Caco-2 (cell line): Measurements from ENCODE around the gene SPIN1. TPM values are rescaled to one million over a fixed set of nuclear protein-coding genes. Genes with fewer than 3 reads are reported as not detected.

Experiments used
- BruUV-seq: library from RNA; stranded (reverse); fragments of 400-500 nt; replicated peaks from 2 replicates; lab custom pipeline; 2021; lab: Mats Ljungman, UMichigan
- CTCF ChIA-PET: fragments of 300-600 bp; sonication (Branson Sonifier 250); formaldehyde crosslinking; loops from one replicate; lab custom pipeline; 2022; ENCODE audit warnings: antibody characterized with exemption; lab: Charles Lee
- POLR2A ChIA-PET: fragments of 300-600 bp; sonication (Branson Sonifier 250); formaldehyde crosslinking; loops from one replicate; lab custom pipeline; 2022; ENCODE audit warnings: antibody characterized with exemption; lab: Charles Lee
- DNase-seq, 2 experiments: peaks; one replicate each; pipeline versions ENCODE4 v3.0.0 to v3.0.0-alpha.2; 2020 to 2022
- H3K27me3 ChIP-seq: replicated peaks from 2 replicates; pipeline ENCODE4 v1.6.0; 2011; ENCODE audit warnings: low read length; ENCODE audit not compliant: control insufficient read depth, insufficient read depth
- H3K36me3 ChIP-seq: 2 replicates; pipeline ENCODE4 v1.5.1; 2011; ENCODE audit warnings: low read length; ENCODE audit not compliant: control insufficient read depth, insufficient read depth
- H3K4me1 ChIP-seq: fragments of 250-450 bp; sonication (Bioruptor Pico); 2 replicates; pipeline ENCODE4 v1.5.1; 2020; ENCODE audit warnings: mild to moderate bottlenecking
- H3K4me3 ChIP-seq: 2 replicates; pipeline ENCODE4 v1.5.1; 2011; ENCODE audit warnings: low read depth, mild to moderate bottlenecking, control low read depth, low read length
- H3K9me3 ChIP-seq: fragments of 250-450 bp; sonication (Bioruptor Pico); 2 replicates; pipeline ENCODE4 v1.5.1; 2020; ENCODE audit warnings: mild to moderate bottlenecking, moderate library complexity
- H3K27ac Mint-ChIP-seq: one replicate; pipeline ENCODE4 v1.8.0; 2022; ENCODE audit warnings: mixed read lengths; ENCODE audit not compliant: unreplicated experiment
- H3K27me3 Mint-ChIP-seq: one replicate; pipeline ENCODE4 v1.8.0; 2022; ENCODE audit warnings: mixed read lengths; ENCODE audit not compliant: insufficient read depth, unreplicated experiment
- H3K36me3 Mint-ChIP-seq: one replicate; pipeline ENCODE4 v1.8.0; 2022; ENCODE audit warnings: mild to moderate bottlenecking, mixed read lengths; ENCODE audit not compliant: insufficient read depth, unreplicated experiment
- H3K4me1 Mint-ChIP-seq: one replicate; pipeline ENCODE4 v1.8.0; 2022; ENCODE audit warnings: low read depth, mixed read lengths; ENCODE audit not compliant: unreplicated experiment
- H3K4me3 Mint-ChIP-seq: one replicate; pipeline ENCODE4 v1.8.0; 2022; ENCODE audit warnings: mild to moderate bottlenecking, moderate library complexity, mixed read lengths; ENCODE audit not compliant: unreplicated experiment
- H3K9me3 Mint-ChIP-seq: one replicate; pipeline ENCODE4 v1.8.0; 2022; ENCODE audit warnings: mixed read lengths; ENCODE audit not compliant: unreplicated experiment
- intact Hi-C: fragments of 100-400 bp; cut with micrococcal nuclease; formaldehyde crosslinking; loops from one replicate; pipeline ENCODE4 v1.10.0; 2022; ENCODE audit not compliant: unreplicated experiment
- total RNA-seq: library from RNA; stranded (reverse); gene quantifications from 2 replicates; pipeline ENCODE4 v1.2.3, GENCODE V29; 2022
- TF ChIP-seq, protein P1 (sequence below), 2 experiments: fragments of 200-600 bp in 1 of 2; IDR thresholded peaks; 1 replicate in 1 of 2; 2 replicates in 1 of 2; pipeline versions ENCODE4 v1.5.1 to v1.8.0; 2011 to 2022; ENCODE audit warnings: antibody characterized with exemption in 1 of 2, control low read depth in 1 of 2, inconsistent platforms in 1 of 2, low read depth in 1 of 2, low read length in 1 of 2, mild to moderate bottlenecking in 1 of 2, moderate library complexity in 1 of 2; ENCODE audit not compliant: insufficient read depth in 1 of 2, severe bottlenecking in 1 of 2, unreplicated experiment in 1 of 2

Gene SPIN1
- total RNA-seq, 1 experiment from 2014 or later, result 51.7 TPM

DNA sequence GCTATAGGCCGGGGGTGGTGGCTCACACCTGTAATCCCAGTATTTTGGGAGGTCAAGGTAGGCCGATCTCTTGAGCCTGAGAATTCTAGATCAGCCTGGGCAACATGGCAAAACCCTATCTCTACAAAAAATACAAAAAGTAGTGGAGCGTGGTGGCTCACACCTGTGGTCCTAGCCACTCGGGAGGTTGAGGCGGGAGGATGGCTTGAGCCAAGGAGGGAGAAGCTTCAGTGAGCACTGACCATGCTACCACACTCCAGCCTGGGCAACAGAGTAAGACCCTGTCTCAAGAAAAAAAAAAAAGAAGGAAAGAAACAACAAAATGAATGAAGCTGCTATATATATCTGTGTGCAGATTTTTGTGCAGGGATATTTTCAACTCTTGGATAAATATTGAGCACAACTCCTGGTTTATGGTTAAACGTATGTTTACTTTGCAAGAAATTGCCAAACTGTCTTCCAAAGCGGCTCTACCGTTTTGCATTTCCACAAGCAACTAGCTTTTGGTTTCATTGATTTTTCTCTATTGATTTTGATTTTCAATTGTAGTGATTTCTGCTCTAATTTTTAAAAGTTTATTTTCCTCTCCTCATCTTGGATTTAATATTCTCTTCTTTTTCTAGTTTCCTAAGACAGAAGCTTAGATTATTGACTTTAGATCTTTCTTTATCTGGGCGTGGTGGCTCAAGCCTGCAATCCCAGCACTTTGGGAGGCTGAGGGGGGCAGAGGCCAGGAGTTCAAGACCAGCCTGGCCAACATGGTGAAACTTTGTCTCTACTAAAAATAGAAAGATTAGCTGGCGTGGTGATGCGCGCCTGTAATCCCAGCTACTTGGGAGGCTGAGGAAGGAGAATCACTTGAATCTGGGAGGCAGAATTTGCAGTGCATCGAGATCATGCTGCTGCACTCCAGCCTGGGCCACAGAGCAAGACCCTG is 49.2 kb downstream of the SPIN1 start:
- peaks cover 12% of the 10 kb centered on the region for H3K4me1 ChIP-seq
- POLR2A ChIA-PET, result no interaction called here
- CTCF ChIA-PET, result no interaction called here
- DNase-seq, result no peak
- no peak overlapping the region for H3K27ac Mint-ChIP-seq
- intact Hi-C loops, result no loop called here
- no peaks in the 10 kb centered on the region for H3K27me3 ChIP-seq
- H3K4me1 Mint-ChIP-seq, result no peaks in the 10 kb centered on the region
- no peak overlapping the region for H3K4me3 Mint-ChIP-seq
- H3K36me3 Mint-ChIP-seq, result peaks cover 64% of the 10 kb centered on the region
- no peaks in the 10 kb centered on the region for H3K9me3 Mint-ChIP-seq
- H3K27me3 Mint-ChIP-seq, result no peaks in the 10 kb centered on the region
- TF ChIP-seq, protein P1, sequence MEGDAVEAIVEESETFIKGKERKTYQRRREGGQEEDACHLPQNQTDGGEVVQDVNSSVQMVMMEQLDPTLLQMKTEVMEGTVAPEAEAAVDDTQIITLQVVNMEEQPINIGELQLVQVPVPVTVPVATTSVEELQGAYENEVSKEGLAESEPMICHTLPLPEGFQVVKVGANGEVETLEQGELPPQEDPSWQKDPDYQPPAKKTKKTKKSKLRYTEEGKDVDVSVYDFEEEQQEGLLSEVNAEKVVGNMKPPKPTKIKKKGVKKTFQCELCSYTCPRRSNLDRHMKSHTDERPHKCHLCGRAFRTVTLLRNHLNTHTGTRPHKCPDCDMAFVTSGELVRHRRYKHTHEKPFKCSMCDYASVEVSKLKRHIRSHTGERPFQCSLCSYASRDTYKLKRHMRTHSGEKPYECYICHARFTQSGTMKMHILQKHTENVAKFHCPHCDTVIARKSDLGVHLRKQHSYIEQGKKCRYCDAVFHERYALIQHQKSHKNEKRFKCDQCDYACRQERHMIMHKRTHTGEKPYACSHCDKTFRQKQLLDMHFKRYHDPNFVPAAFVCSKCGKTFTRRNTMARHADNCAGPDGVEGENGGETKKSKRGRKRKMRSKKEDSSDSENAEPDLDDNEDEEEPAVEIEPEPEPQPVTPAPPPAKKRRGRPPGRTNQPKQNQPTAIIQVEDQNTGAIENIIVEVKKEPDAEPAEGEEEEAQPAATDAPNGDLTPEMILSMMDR (IDR thresholded peaks at IDR 0.05; ENCODE audit: insufficient read depth in 1 of 2, low read depth in 1 of 2, low read length in 1 of 2, severe bottlenecking in 1 of 2, unreplicated experiment in 1 of 2), result no peak
- H3K36me3 ChIP-seq, result no peaks in the 10 kb centered on the region
- no TSS peak for BruUV-seq
- H3K4me3 ChIP-seq, result no peak overlapping the region
- H3K9me3 ChIP-seq, result no peaks in the 10 kb centered on the region

DNA sequence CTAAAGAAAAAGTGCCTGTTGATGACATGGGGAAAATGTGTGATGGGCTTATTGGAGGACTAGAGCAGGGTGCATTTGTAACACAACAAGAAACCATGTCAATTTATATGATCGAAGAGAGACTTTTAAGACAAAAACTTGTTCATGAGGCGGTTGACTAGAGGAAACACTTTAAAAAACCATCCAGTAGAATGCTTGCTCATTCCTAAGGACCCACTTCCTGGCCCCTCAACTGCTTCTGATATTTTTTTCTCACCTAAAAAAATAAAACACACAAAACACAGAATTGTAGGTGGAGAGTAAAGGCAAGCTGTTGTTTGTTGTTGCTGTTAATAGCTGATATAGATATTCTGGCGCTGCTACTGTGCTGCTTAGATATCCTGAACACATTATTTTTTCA is 50.6 kb downstream of the SPIN1 start:
- CTCF ChIA-PET, result no interaction called here

DNA sequence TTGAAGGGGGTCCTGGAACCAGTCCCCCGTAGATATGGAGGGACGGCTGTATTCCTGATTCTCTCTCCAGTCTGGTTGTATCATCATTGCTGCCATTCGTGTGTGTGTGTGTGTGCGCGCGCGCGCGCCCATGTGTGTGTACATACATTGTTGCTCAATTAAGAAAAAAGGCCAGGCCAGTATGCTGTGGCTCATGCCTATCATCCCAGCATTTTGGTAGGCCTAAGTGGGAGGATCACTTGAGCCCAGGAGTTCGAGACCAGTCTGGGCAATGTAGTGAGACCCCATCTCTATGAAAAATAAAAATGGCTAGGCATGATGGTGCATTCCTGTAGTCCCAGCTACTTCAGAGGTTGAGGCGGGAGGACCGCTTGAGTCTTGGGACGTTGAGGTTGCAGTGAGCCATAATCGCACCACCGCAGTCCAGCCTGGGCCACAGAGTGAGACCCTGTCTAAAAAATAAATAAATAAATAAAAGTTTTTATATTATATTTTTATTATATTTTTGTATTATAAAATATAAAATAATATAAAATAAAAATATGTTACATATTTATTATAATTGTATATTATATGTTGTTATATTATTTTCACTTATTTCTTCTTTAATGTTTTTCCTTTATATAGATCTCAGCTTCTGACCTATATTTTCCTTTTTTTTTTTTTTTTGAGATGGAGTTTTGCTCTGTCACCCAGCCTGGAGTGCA is 53.2 kb downstream of the SPIN1 start:
- Histone ChIP-seq H3K4me1 (no peaks in the 10 kb centered on the region), H3K27me3 (no peaks in the 10 kb centered on the region), H3K4me3 (no peak overlapping the region), H3K9me3 (no peaks in the 10 kb centered on the region), H3K36me3 (no peaks in the 10 kb centered on the region)
- Mint-ChIP-seq H3K4me3 (no peak overlapping the region), H3K9me3 (no peaks in the 10 kb centered on the region), H3K27ac (no peak overlapping the region), H3K36me3 (peaks cover 49% of the 10 kb centered on the region), H3K27me3 (no peaks in the 10 kb centered on the region), H3K4me1 (peaks cover 6% of the 10 kb centered on the region)
- no peak for DNase-seq
- TF ChIP-seq, protein P1 (IDR thresholded peaks at IDR 0.05; ENCODE audit: insufficient read depth in 1 of 2, low read depth in 1 of 2, low read length in 1 of 2, severe bottlenecking in 1 of 2, unreplicated experiment in 1 of 2), result no peak
- no TSS peak for BruUV-seq
- ChIA-PET CTCF (no interaction called here), POLR2A (no interaction called here)
- intact Hi-C loops, result no loop called here

More for the DNA sequence above, 50.6 kb downstream of the SPIN1 start:
- POLR2A ChIA-PET, result no interaction called here
- intact Hi-C loops, result no loop called here
- peaks cover 12% of the 10 kb centered on the region for H3K4me1 ChIP-seq
- no peak overlapping the region for H3K27ac Mint-ChIP-seq
- peaks cover 6% of the 10 kb centered on the region for H3K4me1 Mint-ChIP-seq
- H3K4me3 Mint-ChIP-seq, result no peak overlapping the region
- TF ChIP-seq, protein P1 (IDR thresholded peaks at IDR 0.05; ENCODE audit: insufficient read depth in 1 of 2, low read depth in 1 of 2, low read length in 1 of 2, severe bottlenecking in 1 of 2, unreplicated experiment in 1 of 2), result no peak
- no peak for DNase-seq
- no peaks in the 10 kb centered on the region for H3K27me3 ChIP-seq
- H3K9me3 ChIP-seq, result no peaks in the 10 kb centered on the region
- no peak overlapping the region for H3K4me3 ChIP-seq
- no peaks in the 10 kb centered on the region for H3K36me3 ChIP-seq
- H3K36me3 Mint-ChIP-seq, result peaks cover 60% of the 10 kb centered on the region
- no peaks in the 10 kb centered on the region for H3K27me3 Mint-ChIP-seq
- no peaks in the 10 kb centered on the region for H3K9me3 Mint-ChIP-seq
- BruUV-seq, result no TSS peak
